Neural progenitor cell (in vitro differentiated cells): ENCODE measurements around the gene PTPRCAP. TPM values are rescaled to one million over a fixed set of nuclear protein-coding genes. Genes with fewer than 3 reads are reported as not detected.

Source experiments
- DNase-seq: peaks from one replicate; pipeline ENCODE4 v3.0.0-alpha.2; 2016; ENCODE audit warnings: low spot score
- H2AFZ ChIP-seq: fragments of 200-600 bp; sonication (generic); replicated peaks from 2 replicates; pipeline ENCODE4 v1.6.1; 2016; ENCODE audit warnings: antibody characterized with exemption
- H3F3A ChIP-seq: fragments of 200-600 bp; sonication (generic); 2 replicates; pipeline ENCODE4 v1.6.1; 2016; ENCODE audit warnings: antibody characterized with exemption, low read depth
- H3K27ac ChIP-seq: fragments of 200-600 bp; sonication (generic); 2 replicates; pipeline ENCODE4 v1.5.1; 2016; ENCODE audit warnings: mild to moderate bottlenecking
- H3K27me3 ChIP-seq: fragments of 200-600 bp; sonication (generic); 2 replicates; pipeline ENCODE4 v1.6.1; 2016; ENCODE audit warnings: mild to moderate bottlenecking, moderate library complexity
- H3K36me3 ChIP-seq: fragments of 200-600 bp; sonication (generic); 2 replicates; pipeline ENCODE4 v1.5.1; 2016
- H3K4me1 ChIP-seq: fragments of 200-600 bp; sonication (generic); 2 replicates; pipeline ENCODE4 v1.6.1; 2016; ENCODE audit warnings: mixed run types
- H3K4me2 ChIP-seq: fragments of 200-600 bp; sonication (generic); 2 replicates; pipeline ENCODE4 v1.6.1; 2016
- H3K4me3 ChIP-seq: fragments of 200-600 bp; sonication (generic); 2 replicates; pipeline ENCODE4 v1.5.1; 2016
- H3K79me2 ChIP-seq: fragments of 200-600 bp; sonication (generic); 2 replicates; pipeline ENCODE4 v1.6.1; 2016; ENCODE audit warnings: low read depth
- H3K9ac ChIP-seq: fragments of 200-600 bp; sonication (generic); 2 replicates; pipeline ENCODE4 v1.6.1; 2016
- H3K9me3 ChIP-seq: fragments of 200-600 bp; sonication (generic); 2 replicates; pipeline ENCODE4 v1.5.1; 2016; ENCODE audit warnings: low read depth
- H4K20me1 ChIP-seq: fragments of 200-600 bp; sonication (generic); 2 replicates; pipeline ENCODE4 v1.6.1; 2016; ENCODE audit warnings: low read depth
- H3K27ac Mint-ChIP-seq: 3 replicates; pipeline ENCODE4 v1.8.0; 2021; ENCODE audit warnings: mixed read lengths
- H3K27me3 Mint-ChIP-seq: 2 replicates; pipeline ENCODE4 v1.8.0; 2022; ENCODE audit warnings: low read depth, mild to moderate bottlenecking, inconsistent platforms, moderate library complexity, mixed read lengths; ENCODE audit not compliant: insufficient read depth
- H3K36me3 Mint-ChIP-seq: 3 replicates; pipeline ENCODE4 v1.8.0; 2021; ENCODE audit warnings: mixed read lengths
- H3K4me1 Mint-ChIP-seq: 3 replicates; pipeline ENCODE4 v1.8.0; 2021; ENCODE audit warnings: mixed read lengths
- H3K4me3 Mint-ChIP-seq: 3 replicates; pipeline ENCODE4 v1.8.0; 2021; ENCODE audit warnings: mild to moderate bottlenecking, moderate library complexity, mixed read lengths
- H3K9me3 Mint-ChIP-seq: 3 replicates; pipeline ENCODE4 v1.8.0; 2020; ENCODE audit warnings: mixed read lengths
- CTCF ChIP-seq: fragments of 200-600 bp; sonication (generic); IDR thresholded peaks from 2 replicates; pipeline ENCODE4 v1.5.1; 2017; ENCODE audit warnings: antibody characterized with exemption, mild to moderate bottlenecking
- EZH2 ChIP-seq: fragments of 200-600 bp; sonication (generic); IDR thresholded peaks from 2 replicates; pipeline ENCODE4 v1.6.1; 2017; ENCODE audit warnings: antibody characterized with exemption, mild to moderate bottlenecking, moderate library complexity
- EZH2phosphoT487 ChIP-seq: fragments of 200-600 bp; sonication (generic); IDR thresholded peaks from 2 replicates; pipeline ENCODE4 v1.6.1; 2017; ENCODE audit warnings: antibody characterized with exemption
- total RNA-seq: library from RNA; depleted of rRNA; stranded (reverse); fragments of >200 nt; gene quantifications from 2 replicates; pipeline ENCODE4 v1.2.3, GENCODE V29; 2015; ENCODE audit warnings: low replicate concordance

Gene PTPRCAP
- total RNA-seq, 1 donor from 2014 or later: not detected

GRCh38 chr11:67410369-67410831 is 27.1 kb downstream of the PTPRCAP start:
- no peak for TF ChIP-seq EZH2phosphoT487
- no peak for TF ChIP-seq EZH2
- no peak for TF ChIP-seq CTCF
- Histone ChIP-seq H3K9me3 (no peaks in the 10 kb centered on the region), H4K20me1 (no peaks in the 10 kb centered on the region), H3K9ac (no peak overlapping the region), H3K4me2 (peak overlapping the region; percentile 17), H3K79me2 (no peaks in the 10 kb centered on the region), H3K4me3 (no peak overlapping the region), H3K27me3 (peaks cover 17% of the 10 kb centered on the region), H3K27ac (no peak overlapping the region), H3K4me1 (peaks cover 22% of the 10 kb centered on the region), H3F3A (peaks cover 13% of the 10 kb centered on the region), H3K36me3 (no peaks in the 10 kb centered on the region), H2AFZ (no peak overlapping the region)
- Mint-ChIP-seq H3K4me1 (peaks cover 21% of the 10 kb centered on the region), H3K9me3 (no peaks in the 10 kb centered on the region), H3K36me3 (no peaks in the 10 kb centered on the region), H3K4me3 (no peak overlapping the region), H3K27ac (no peak overlapping the region), H3K27me3 (peaks cover 15% of the 10 kb centered on the region)
- no peak for DNase-seq

GRCh38 chr11:67409781-67410368 is 27.6 kb downstream of the PTPRCAP start:
- peaks cover 13% of the 10 kb centered on the region for H3F3A ChIP-seq
- H4K20me1 ChIP-seq: no peaks in the 10 kb centered on the region
- no peak overlapping the region for H3K9ac ChIP-seq
- Mint-ChIP-seq H3K27ac (no peak overlapping the region), H3K9me3 (no peaks in the 10 kb centered on the region), H3K36me3 (no peaks in the 10 kb centered on the region), H3K4me3 (no peak overlapping the region), H3K4me1 (peaks cover 21% of the 10 kb centered on the region), H3K27me3 (peaks cover 12% of the 10 kb centered on the region)
- H2AFZ ChIP-seq: no peak overlapping the region
- no peaks in the 10 kb centered on the region for H3K79me2 ChIP-seq
- no peak overlapping the region for H3K4me3 ChIP-seq
- H3K4me1 ChIP-seq: peaks cover 20% of the 10 kb centered on the region
- no peak overlapping the region for H3K27ac ChIP-seq
- peak overlapping the region; percentile 17 for H3K4me2 ChIP-seq
- H3K27me3 ChIP-seq: peaks cover 12% of the 10 kb centered on the region
- H3K36me3 ChIP-seq: no peaks in the 10 kb centered on the region
- DNase-seq: peak; percentile 67
- TF ChIP-seq CTCF (no peak), EZH2 (no peak), EZH2phosphoT487 (no peak)
- no peaks in the 10 kb centered on the region for H3K9me3 ChIP-seq

GRCh38 chr11:67409261-67409666 is 28.2 kb downstream of the PTPRCAP start:
- DNase-seq: no peak
- Mint-ChIP-seq H3K4me1 (peaks cover 26% of the 10 kb centered on the region), H3K36me3 (no peaks in the 10 kb centered on the region), H3K9me3 (no peaks in the 10 kb centered on the region), H3K27me3 (peaks cover 13% of the 10 kb centered on the region), H3K27ac (no peak overlapping the region), H3K4me3 (no peak overlapping the region)
- Histone ChIP-seq H3K9ac (no peak overlapping the region), H3K4me3 (no peak overlapping the region), H4K20me1 (no peaks in the 10 kb centered on the region), H3K4me2 (no peak overlapping the region), H3K4me1 (peaks cover 19% of the 10 kb centered on the region), H2AFZ (no peak overlapping the region), H3K79me2 (no peaks in the 10 kb centered on the region), H3K27me3 (peaks cover 6% of the 10 kb centered on the region), H3K27ac (no peak overlapping the region), H3F3A (peaks cover 13% of the 10 kb centered on the region), H3K9me3 (no peaks in the 10 kb centered on the region), H3K36me3 (no peaks in the 10 kb centered on the region)
- TF ChIP-seq EZH2 (no peak), EZH2phosphoT487 (no peak), CTCF (no peak)
